Small intestine (tissue), 7 donors: ENCODE measurements around the gene PRICKLE3. TPM values are rescaled to one million over a fixed set of nuclear protein-coding genes. Genes with fewer than 3 reads are reported as not detected.
"Not testable (repeated sequence)": the region's sequence is repeated elsewhere in the genome, so short reads cannot be mapped to it uniquely, and the experiment has no call there.

Source experiments
- DNase-seq, 2 donors: peaks; one replicate each; pipeline versions ENCODE4 v3.0.0 to v3.0.0-alpha.2; 2013
- FAIRE-seq: peaks from 2 replicates; lab custom pipeline; 2012; peaks lifted over from hg19 to GRCh38; lab: Jason Lieb, UNC
- H3K27ac ChIP-seq, 3 donors: one replicate each; pipeline ENCODE4 v1.5.1; 2013; ENCODE audit warnings: low read length in 2 of 3, mild to moderate bottlenecking in 2 of 3, control low read depth in 1 of 3, inconsistent platforms in 1 of 3, low read depth in 1 of 3, moderate library complexity in 1 of 3
- H3K27me3 ChIP-seq, 3 donors: one replicate each; pipeline ENCODE4 v1.6.1; 2013; ENCODE audit warnings: low read length in 3 of 3, inconsistent platforms in 1 of 3; ENCODE audit not compliant: control insufficient read depth in 3 of 3, insufficient read depth in 3 of 3
- H3K36me3 ChIP-seq, 3 donors: one replicate each; pipeline ENCODE4 v1.6.1; 2013; ENCODE audit warnings: low read length in 3 of 3, inconsistent platforms in 1 of 3, low read depth in 1 of 3, mild to moderate bottlenecking in 1 of 3, moderate library complexity in 1 of 3; ENCODE audit not compliant: control insufficient read depth in 3 of 3, insufficient read depth in 2 of 3
- H3K4me1 ChIP-seq, 3 donors: one replicate each; pipeline ENCODE4 v1.6.1; 2013; ENCODE audit warnings: low read length in 2 of 3, inconsistent platforms in 1 of 3, low read depth in 1 of 3, mild to moderate bottlenecking in 1 of 3, moderate library complexity in 1 of 3; ENCODE audit not compliant: control insufficient read depth in 3 of 3, insufficient read depth in 2 of 3
- H3K4me3 ChIP-seq, 3 donors: one replicate each; pipeline ENCODE4 v1.5.1; 2013; ENCODE audit warnings: low read length in 3 of 3, control low read depth in 1 of 3, inconsistent platforms in 1 of 3, low read depth in 1 of 3, mild to moderate bottlenecking in 1 of 3, moderate library complexity in 1 of 3
- H3K9me3 ChIP-seq, 2 donors: one replicate each; pipeline ENCODE4 v1.6.1; 2013; ENCODE audit warnings: low read depth in 1 of 2, low read length in 1 of 2; ENCODE audit not compliant: control insufficient read depth in 2 of 2, insufficient read depth in 1 of 2
- WGBS, 3 donors: extraction: QIAGEN DNeasy Blood & Tissue Kit; methylation state at CpG; one replicate each; pipeline ENCODE4 v1.1.7; 2013; 5-methylcytosine and 5-hydroxymethylcytosine counted together
- polyA plus RNA-seq, 4 donors: library from polyadenylated mRNA; stranded (reverse) in 3 of 4; unstranded in 1 of 4; fragments of 200-250 nt in 3 of 4; fragments of 120-200 nt in 1 of 4; gene quantifications; one replicate each; pipeline versions ENCODE4 v1.2.1 to v1.2.3, GENCODE V29; 2013
- donor health status: healthy with polysubstance abuse.
- donor health status: control.
- donor health status: control.
- donor health status: Bipolar disorder and iron deficiency.
- donor health status: healthy.

PRICKLE3 gene
- polyA plus RNA-seq, 4 donors, result 3.6 to 6.8 (median 5.5) TPM

- DNase-seq, FAIRE-seq, H3K4me3 ChIP-seq, H3K27ac ChIP-seq, H3K27me3 ChIP-seq, H3K4me1 ChIP-seq, H3K36me3 ChIP-seq: not testable (repeated sequence)
- WGBS, 3 donors, result 57 to 72% (median 69%) methylated on average over 9 of the region's 9 CpGs
- H3K9me3 ChIP-seq, result peaks cover 0 to 33% of the 10 kb centered on the region in 2 donors
These were observed 43.9 kb downstream of the PRICKLE3 start for GRCh38 chrX:49142264-49142663.

GRCh38 chrX:49139713-49140112 is 46.5 kb downstream of the PRICKLE3 start:
- DNase-seq, result no peak
- peaks cover 0 to 2% (median 0%) of the 10 kb centered on the region in 3 donors for H3K36me3 ChIP-seq
- FAIRE-seq, result no peak
- 64 to 82% (median 68%) methylated on average over 4 of the region's 4 CpGs for WGBS, 3 donors
- no peaks in the 10 kb centered on the region for H3K4me1 ChIP-seq
- H3K9me3 ChIP-seq, result peaks cover 0 to 33% of the 10 kb centered on the region in 2 donors
- H3K27me3 ChIP-seq, result no peaks in the 10 kb centered on the region
- H3K4me3 ChIP-seq, result no peak overlapping the region
- H3K27ac ChIP-seq, result no peak overlapping the region

GRCh38 chrX:49137492-49137891 is 48.7 kb downstream of the PRICKLE3 start:
- Histone ChIP-seq H3K4me3 (no peak overlapping the region), H3K27ac (no peak overlapping the region), H3K27me3 (no peaks in the 10 kb centered on the region), H3K36me3 (peaks cover 0 to 2% (median 0%) of the 10 kb centered on the region in 3 donors), H3K9me3 (peaks cover 0 to 33% of the 10 kb centered on the region in 2 donors), H3K4me1 (no peaks in the 10 kb centered on the region)
- 47 to 68% (median 52%) methylated on average over 1 of the region's 1 CpG for WGBS, 3 donors
- DNase-seq, result no peak
- no peak for FAIRE-seq

GRCh38 chrX:49133759-49134158 is 52.4 kb downstream of the PRICKLE3 start:
- no peak overlapping the region for H3K4me3 ChIP-seq
- no peak overlapping the region for H3K27ac ChIP-seq
- no peaks in the 10 kb centered on the region for H3K27me3 ChIP-seq
- peaks cover 0 to 6% of the 10 kb centered on the region in 2 donors for H3K9me3 ChIP-seq
- FAIRE-seq, result no peak
- no peaks in the 10 kb centered on the region for H3K4me1 ChIP-seq
- H3K36me3 ChIP-seq, result peaks cover 0 to 2% (median 0%) of the 10 kb centered on the region in 3 donors
- no peak for DNase-seq
- WGBS, 3 donors, result 89 to 100% (median 100%) methylated on average over 1 of the region's 1 CpG

- not testable (repeated sequence) for H3K9me3 ChIP-seq, H3K36me3 ChIP-seq, FAIRE-seq, H3K4me3 ChIP-seq, H3K27me3 ChIP-seq, DNase-seq, H3K4me1 ChIP-seq, H3K27ac ChIP-seq
- 87 to 96% (median 93%) methylated on average over 7 of the region's 7 CpGs for WGBS, 3 donors
These were observed 53.9 kb downstream of the PRICKLE3 start for GRCh38 chrX:49132275-49132674.

GRCh38 chrX:49129427-49129826 is 56.7 kb downstream of the PRICKLE3 start:
- Histone ChIP-seq H3K4me3 (no peak overlapping the region), H3K27ac (no peak overlapping the region), H3K27me3 (no peaks in the 10 kb centered on the region), H3K36me3 (no peaks in the 10 kb centered on the region), H3K4me1 (no peaks in the 10 kb centered on the region), H3K9me3 (no peaks in the 10 kb centered on the region)
- DNase-seq (no peak), FAIRE-seq (no peak)
- 70 to 94% (median 84%) methylated on average over 4 of the region's 4 CpGs for WGBS, 3 donors

- not testable (repeated sequence) for H3K27ac ChIP-seq, H3K36me3 ChIP-seq, H3K27me3 ChIP-seq, FAIRE-seq, H3K9me3 ChIP-seq, H3K4me1 ChIP-seq, DNase-seq, H3K4me3 ChIP-seq
- 75 to 91% (median 82%) methylated on average over 10 to 13 of the region's 13 CpGs for WGBS, 3 donors
These were observed 58.4 kb downstream of the PRICKLE3 start for GRCh38 chrX:49127742-49128258.
